GM12878 (cell line): ENCODE results near the gene FBLN5. TPM values are rescaled to one million over a fixed set of nuclear protein-coding genes. Genes with fewer than 3 reads are reported as not detected.

Experiments used
- ATAC-seq: fragments of 200-7000 bp; cut with Tn5 transposase; 3 replicates; pipeline ENCODE4 v1.9.1; 2020; ENCODE audit warnings: mild to moderate bottlenecking, moderate library complexity
- BruUV-seq: library from RNA; stranded (reverse); fragments of 400-500 nt; replicated peaks from 2 replicates; lab custom pipeline; 2021; lab: Mats Ljungman, UMichigan
- CTCF ChIA-PET: fragments of 300-600 bp; sonication (Branson Sonifier 250); formaldehyde crosslinking; extraction: SDS; loops from one replicate; lab custom pipeline; 2021; ENCODE audit warnings: inconsistent platforms; lab: Yijun Ruan, JAX
- POLR2A ChIA-PET: fragments of 350-600 bp; formaldehyde crosslinking; extraction: SDS; loops from one replicate; lab custom pipeline; 2021; ENCODE audit warnings: inconsistent platforms; lab: Charles Lee
- RAD21 ChIA-PET: fragments of 300-600 bp; sonication (Branson Sonifier 250); formaldehyde crosslinking; loops from one replicate; lab custom pipeline; 2023; ENCODE audit warnings: antibody characterized with exemption; ENCODE audit not compliant: unreplicated experiment; lab: Charles Lee
- SMC1A ChIA-PET: fragments of 300-600 bp; sonication (Branson Sonifier 250); formaldehyde crosslinking; loops from one replicate; lab custom pipeline; 2023; ENCODE audit not compliant: unreplicated experiment, uncharacterized antibody; lab: Charles Lee
- DNase-seq: peaks from one replicate; pipeline ENCODE4 v3.0.0-alpha.2; 2011; ENCODE audit warnings: low read depth, low spot score
- FAIRE-seq: peaks from 3 replicates; lab custom pipeline; 2011; peaks lifted over from hg19 to GRCh38; lab: Jason Lieb, UNC
- H2AFZ ChIP-seq: 2 replicates; pipeline ENCODE4 v1.6.0; 2011; ENCODE audit warnings: low read depth, low read length, control low read depth; ENCODE audit not compliant: control insufficient read depth
- H3K27ac ChIP-seq: 2 replicates; pipeline ENCODE4 v1.5.1; 2011; ENCODE audit warnings: control low read depth; ENCODE audit not compliant: control insufficient read depth, insufficient read depth
- H3K27me3 ChIP-seq, 2 experiments: replicated peaks in 1 of 2; 2 replicates each; pipeline versions ENCODE4 v1.6.0 to v1.6.1; 2011; ENCODE audit warnings: low read length in 1 of 2; ENCODE audit not compliant: control insufficient read depth in 2 of 2, insufficient read depth in 2 of 2
- H3K36me3 ChIP-seq, 2 experiments: 2 replicates each; pipeline ENCODE4 v1.5.1; 2011; ENCODE audit warnings: low read length in 1 of 2; ENCODE audit not compliant: control insufficient read depth in 2 of 2, insufficient read depth in 2 of 2
- H3K4me1 ChIP-seq: 2 replicates; pipeline ENCODE4 v1.6.1; 2011; ENCODE audit warnings: mild to moderate bottlenecking, low read length, moderate library complexity, mixed read lengths; ENCODE audit not compliant: control insufficient read depth, insufficient read depth
- H3K4me2 ChIP-seq: 2 replicates; pipeline ENCODE4 v1.6.0; 2011; ENCODE audit warnings: control low read depth; ENCODE audit not compliant: control insufficient read depth, insufficient read depth
- H3K4me3 ChIP-seq: fragments of 200-600 bp; sonication (generic); 2 replicates; pipeline ENCODE4 v1.5.1; 2016
- H3K79me2 ChIP-seq: 2 replicates; pipeline ENCODE4 v1.6.0; 2011; ENCODE audit warnings: low read length; ENCODE audit not compliant: control insufficient read depth, insufficient read depth
- H3K9ac ChIP-seq: 2 replicates; pipeline ENCODE4 v1.8.0; 2011; ENCODE audit warnings: low read length, control low read depth, mixed read lengths; ENCODE audit not compliant: control insufficient read depth, insufficient read depth
- H3K9me3 ChIP-seq: replicated peaks from 3 replicates; pipeline ENCODE4 v1.5.1; 2011; ENCODE audit warnings: mild to moderate bottlenecking, low read length; ENCODE audit not compliant: control insufficient read depth, insufficient read depth
- H4K20me1 ChIP-seq: 2 replicates; pipeline ENCODE4 v1.6.0; 2011; ENCODE audit not compliant: control insufficient read depth, insufficient read depth
- ESRRA ChIP-seq: IDR thresholded peaks from 2 replicates; pipeline ENCODE4 v1.6.1; 2012; ENCODE audit warnings: mild to moderate bottlenecking, low read length, improper control_type of control experiment
- ETV6 ChIP-seq, 2 experiments: fragments of 450-650 bp in 1 of 2; IDR thresholded peaks in 1 of 2; conservative IDR thresholded peaks in 1 of 2; 2 replicates each; pipeline ENCODE4 v1.6.1; 2014; ENCODE audit warnings: antibody characterized with exemption in 1 of 2, borderline replicate concordance in 1 of 2, low read depth in 1 of 2, mild to moderate bottlenecking in 1 of 2, moderate library complexity in 1 of 2
- FOXK2 ChIP-seq: fragments of 450-650 bp; IDR thresholded peaks from 2 replicates; pipeline ENCODE4 v1.6.1; 2017; ENCODE audit warnings: mild to moderate bottlenecking, moderate library complexity
- HDAC2 ChIP-seq: fragments of 200-600 bp; sonication (generic); IDR thresholded peaks from 2 replicates; pipeline ENCODE4 v1.6.1; 2017
- KLF5 ChIP-seq: fragments of 450-650 bp; IDR thresholded peaks from 2 replicates; pipeline ENCODE4 v1.6.1; 2014; ENCODE audit warnings: mild to moderate bottlenecking; ENCODE audit not compliant: partially characterized antibody
- MEF2A ChIP-seq: IDR thresholded peaks from 2 replicates; pipeline ENCODE4 v1.6.1; 2011; ENCODE audit warnings: low read depth, mild to moderate bottlenecking, low read length, moderate library complexity; ENCODE audit not compliant: insufficient read depth
- MYC ChIP-seq: IDR thresholded peaks from 2 replicates; pipeline ENCODE4 v1.6.1; 2011; ENCODE audit warnings: mild to moderate bottlenecking, low read length, moderate library complexity, inconsistent platforms; ENCODE audit not compliant: insufficient read depth, insufficient replicate concordance, insufficient read length, severe bottlenecking
- NFXL1 ChIP-seq: fragments of 450-650 bp; IDR thresholded peaks from 2 replicates; pipeline ENCODE4 v1.6.1; 2017; ENCODE audit warnings: antibody characterized with exemption, mild to moderate bottlenecking, borderline replicate concordance
- NR2F1 ChIP-seq: fragments of 450-650 bp; conservative IDR thresholded peaks from 2 replicates; pipeline ENCODE4 v1.6.1; 2017; ENCODE audit warnings: mild to moderate bottlenecking
- PAX5 ChIP-seq: IDR thresholded peaks from 2 replicates; pipeline ENCODE4 v1.6.1; 2011; ENCODE audit warnings: low read depth, low read length, borderline replicate concordance
- PML ChIP-seq: IDR thresholded peaks from 2 replicates; pipeline ENCODE4 v1.6.1; 2012; ENCODE audit warnings: low read length, inconsistent platforms
- RAD51 ChIP-seq: fragments of 450-650 bp; IDR thresholded peaks from 2 replicates; pipeline ENCODE4 v1.6.1; 2016; ENCODE audit warnings: moderate library complexity, mild to moderate bottlenecking, inconsistent platforms
- SUZ12 ChIP-seq: fragments of 200-600 bp; sonication (generic); IDR thresholded peaks from one replicate; pipeline ENCODE4 v1.6.1; 2018; ENCODE audit warnings: antibody characterized with exemption, mild to moderate bottlenecking; ENCODE audit not compliant: unreplicated experiment
- TCF7 ChIP-seq: IDR thresholded peaks from 2 replicates; pipeline ENCODE4 v1.6.1; 2014; ENCODE audit warnings: antibody characterized with exemption, borderline replicate concordance
- YBX1 ChIP-seq: fragments of 450-650 bp; IDR thresholded peaks from 2 replicates; pipeline ENCODE4 v1.6.1; 2016; ENCODE audit warnings: antibody characterized with exemption
- WGBS: methylation state at CpG from one replicate; pipeline ENCODE4 v1.1.6; 2016; ENCODE audit warnings: low lambda C conversion rate; ENCODE audit not compliant: insufficient replicate concordance, insufficient coverage; ENCODE audit errors: missing lambda C conversion rate; 5-methylcytosine and 5-hydroxymethylcytosine counted together
- in situ Hi-C: fragments of 300-500 bp; cut with MboI; formaldehyde crosslinking; loops from 9 replicates; pipeline ENCODE4 v1.14.3; 2018; ENCODE audit warnings: mixed read lengths
- intact Hi-C: fragments of 100-400 bp; cut with micrococcal nuclease; formaldehyde crosslinking; loops from one replicate; pipeline ENCODE4 v1.14.2; 2022; ENCODE audit not compliant: unreplicated experiment
- polyA plus RNA-seq, 11 experiments: library from polyadenylated mRNA; depleted of rRNA in 4 of 11; unstranded in 6 of 11; stranded (reverse) in 5 of 11; fragments of >200 nt; fragmentation: Nextera tagmentation in 4 of 11; fragmentation: Illumina TruSeq in 1 of 11; extraction: Ambion mirVana in 4 of 11; extraction: Trizol in 1 of 11; gene quantifications; 1 replicate in 1 of 11; 2 replicates in 10 of 11; pipeline versions ENCODE4 v1.2.1 to v1.2.3, GENCODE V29; 2011 to 2016; ENCODE audit warnings: inconsistent platforms in 2 of 11, missing spikeins in 2 of 11, low read depth in 1 of 11
- total RNA-seq, 4 experiments: library from RNA; depleted of rRNA in 3 of 4; stranded (reverse); fragments of >200 nt in 3 of 4; fragmentation: Illumina TruSeq in 1 of 4; extraction: Trizol in 1 of 4; gene quantifications; 2 replicates each; pipeline versions ENCODE4 v1.2.1 to v1.2.3, GENCODE V29; 2013 to 2021
- TF ChIP-seq, protein P1 (sequence below): fragments of 450-650 bp; IDR thresholded peaks from 2 replicates; pipeline ENCODE4 v1.6.1; 2017; ENCODE audit warnings: low read depth, mild to moderate bottlenecking, moderate library complexity
- TF ChIP-seq, protein P2 (sequence below): fragments of 150-350 bp; IDR thresholded peaks from 2 replicates; pipeline ENCODE4 v1.6.1; 2014; ENCODE audit warnings: mild to moderate bottlenecking, low read depth, low read length

Gene FBLN5
- total and polyA plus RNA-seq, 10 of the 15 experiments (the other 5 are each of a cell fraction or from before 2014, with no cell fraction given): 0.03 to 0.64 (median 0.24) TPM

DNA sequence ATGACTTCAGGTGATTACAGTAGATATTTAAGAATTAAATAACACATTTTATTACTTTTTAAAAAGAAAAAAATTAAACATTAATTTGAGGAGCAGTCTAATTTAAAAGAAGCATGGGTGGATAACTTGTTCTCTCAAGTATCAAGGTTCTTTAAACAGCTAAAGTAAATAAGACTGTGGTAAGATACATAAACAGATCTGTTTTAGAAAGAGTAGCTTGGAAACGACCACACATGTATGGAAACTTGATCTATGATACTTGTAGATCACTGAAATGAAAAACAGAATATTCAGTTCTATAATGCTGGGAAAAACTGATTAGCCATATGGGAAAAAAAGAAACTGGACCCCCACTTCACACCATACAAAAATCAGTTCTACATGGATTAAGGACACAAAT is 116.2 kb downstream of the FBLN5 start:
- Histone ChIP-seq H3K4me3 (no peak overlapping the region), H4K20me1 (no peaks in the 10 kb centered on the region), H3K9ac (no peak overlapping the region), H3K36me3 (no peaks in the 10 kb centered on the region), H3K27me3 (peaks cover 0 to 6% of the 10 kb centered on the region in 2 experiments; a peak in 3 of 4 replicates), H3K79me2 (no peaks in the 10 kb centered on the region; the same call in 1 of the 2 replicates), H2AFZ (no peak overlapping the region), H3K27ac (no peak overlapping the region), H3K4me1 (no peaks in the 10 kb centered on the region), H3K9me3 (no peaks in the 10 kb centered on the region), H3K4me2 (no peak overlapping the region; the same call in 1 of the 2 replicates)
- intact Hi-C loops: loop anchor here (10.0 kb wide), 1 partner anchor 173 kb away; no protein-coding TSS in a partner anchor
- CTCF ChIA-PET: interaction anchor here (0.6 to 1.6 kb wide), 2 partner anchors 9 to 40 kb away, joined by 3 to 7 read pairs; no protein-coding TSS in a partner anchor
- no peak for TF ChIP-seq RAD51
- no peak for TF ChIP-seq PML
- no peak for TF ChIP-seq KLF5
- TF ChIP-seq NR2F1: no peak
- no peak for TF ChIP-seq ETV6 (conservative IDR thresholded peaks at IDR 0.05 in 1 of 2, IDR thresholded peaks at IDR 0.05 in 1 of 2; ENCODE audit: borderline replicate concordance in 1 of 2, low read depth in 1 of 2)
- TF ChIP-seq NFXL1: no peak
- TF ChIP-seq SUZ12: no peak
- TF ChIP-seq, protein P1, sequence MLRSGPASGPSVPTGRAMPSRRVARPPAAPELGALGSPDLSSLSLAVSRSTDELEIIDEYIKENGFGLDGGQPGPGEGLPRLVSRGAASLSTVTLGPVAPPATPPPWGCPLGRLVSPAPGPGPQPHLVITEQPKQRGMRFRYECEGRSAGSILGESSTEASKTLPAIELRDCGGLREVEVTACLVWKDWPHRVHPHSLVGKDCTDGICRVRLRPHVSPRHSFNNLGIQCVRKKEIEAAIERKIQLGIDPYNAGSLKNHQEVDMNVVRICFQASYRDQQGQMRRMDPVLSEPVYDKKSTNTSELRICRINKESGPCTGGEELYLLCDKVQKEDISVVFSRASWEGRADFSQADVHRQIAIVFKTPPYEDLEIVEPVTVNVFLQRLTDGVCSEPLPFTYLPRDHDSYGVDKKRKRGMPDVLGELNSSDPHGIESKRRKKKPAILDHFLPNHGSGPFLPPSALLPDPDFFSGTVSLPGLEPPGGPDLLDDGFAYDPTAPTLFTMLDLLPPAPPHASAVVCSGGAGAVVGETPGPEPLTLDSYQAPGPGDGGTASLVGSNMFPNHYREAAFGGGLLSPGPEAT: no peak
- TF ChIP-seq ESRRA: no peak
- TF ChIP-seq, protein P2, sequence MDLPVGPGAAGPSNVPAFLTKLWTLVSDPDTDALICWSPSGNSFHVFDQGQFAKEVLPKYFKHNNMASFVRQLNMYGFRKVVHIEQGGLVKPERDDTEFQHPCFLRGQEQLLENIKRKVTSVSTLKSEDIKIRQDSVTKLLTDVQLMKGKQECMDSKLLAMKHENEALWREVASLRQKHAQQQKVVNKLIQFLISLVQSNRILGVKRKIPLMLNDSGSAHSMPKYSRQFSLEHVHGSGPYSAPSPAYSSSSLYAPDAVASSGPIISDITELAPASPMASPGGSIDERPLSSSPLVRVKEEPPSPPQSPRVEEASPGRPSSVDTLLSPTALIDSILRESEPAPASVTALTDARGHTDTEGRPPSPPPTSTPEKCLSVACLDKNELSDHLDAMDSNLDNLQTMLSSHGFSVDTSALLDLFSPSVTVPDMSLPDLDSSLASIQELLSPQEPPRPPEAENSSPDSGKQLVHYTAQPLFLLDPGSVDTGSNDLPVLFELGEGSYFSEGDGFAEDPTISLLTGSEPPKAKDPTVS: no peak
- no peak for TF ChIP-seq HDAC2
- no peak for TF ChIP-seq MEF2A
- no peak for TF ChIP-seq MYC
- TF ChIP-seq YBX1: no peak
- TF ChIP-seq TCF7: no peak
- no peak for TF ChIP-seq PAX5
- TF ChIP-seq FOXK2: no peak
- SMC1A ChIA-PET: interaction anchor here (0.9 to 1.3 kb wide), 5 partner anchors 9 to 24 kb away, joined by 3 to 4 read pairs (median 3); no protein-coding TSS in a partner anchor
- WGBS: 4% methylated on average over 1 of the region's 1 CpG
- RAD21 ChIA-PET: interaction anchor here (2.0 kb wide), 1 partner anchor 13 kb away, joined by 4 read pairs; no protein-coding TSS in a partner anchor
- POLR2A ChIA-PET: interaction anchor here (1.0 to 1.6 kb wide), 2 partner anchors 9 to 12 kb away, joined by 4 read pairs; no protein-coding TSS in a partner anchor
- ATAC-seq (no peak), FAIRE-seq (peak; percentile 23), DNase-seq (no peak)
- in situ Hi-C loops: no loop called here
- no TSS peak for BruUV-seq
